GM19035 (cell line): ENCODE results near the gene DIS3L2.
"Not testable (repeated sequence)": the region's sequence is repeated elsewhere in the genome, so short reads cannot be mapped to it uniquely, and the experiment has no call there.

ENCODE experiments used
- ATAC-seq: cut with Tn5 transposase; IDR thresholded peaks from one replicate; pipeline ENCODE4 v1.9.1; 2021; ENCODE audit not compliant: unreplicated experiment

The DIS3L2 gene

GRCh38 chr2:232111551-232111950 lies 150.0 kb downstream of the DIS3L2 start:
- ATAC-seq: no peak

- ATAC-seq: no peak
These were observed 152.3 kb downstream of the DIS3L2 start for GRCh38 chr2:232113821-232114220.

- ATAC-seq: not testable (repeated sequence)
These were observed 154.3 kb downstream of the DIS3L2 start for GRCh38 chr2:232115728-232116361.

- no peak for ATAC-seq
These were observed 155.3 kb downstream of the DIS3L2 start for GRCh38 chr2:232116852-232117251.

- ATAC-seq: no peak
These were observed 155.9 kb downstream of the DIS3L2 start for GRCh38 chr2:232117413-232117812.

- ATAC-seq: no peak
These were observed 159.4 kb downstream of the DIS3L2 start for GRCh38 chr2:232120911-232121310.

- no peak for ATAC-seq
These were observed 162.8 kb downstream of the DIS3L2 start for GRCh38 chr2:232124309-232124708.

GRCh38 chr2:232126301-232127099 lies 165.0 kb downstream of the DIS3L2 start:
- no peak for ATAC-seq

- no peak for ATAC-seq
These were observed 168.0 kb downstream of the DIS3L2 start for GRCh38 chr2:232129483-232129882.

GRCh38 chr2:232132181-232132580 lies 170.7 kb downstream of the DIS3L2 start:
- no peak for ATAC-seq

- no peak for ATAC-seq
These were observed 171.6 kb downstream of the DIS3L2 start for GRCh38 chr2:232133078-232133477.

- ATAC-seq: no peak
These were observed 173.4 kb downstream of the DIS3L2 start for GRCh38 chr2:232134939-232135338.

- no peak for ATAC-seq
These were observed 176.0 kb downstream of the DIS3L2 start for GRCh38 chr2:232137356-232138147.

GRCh38 chr2:232138441-232138840 lies 176.9 kb downstream of the DIS3L2 start:
- ATAC-seq: no peak

- no peak for ATAC-seq
These were observed 177.7 kb downstream of the DIS3L2 start for GRCh38 chr2:232139171-232139594.

GRCh38 chr2:232139786-232140562 lies 178.5 kb downstream of the DIS3L2 start:
- no peak for ATAC-seq

- no peak for ATAC-seq
These were observed 180.1 kb downstream of the DIS3L2 start for GRCh38 chr2:232141591-232141990.

- no peak for ATAC-seq
These were observed 180.5 kb downstream of the DIS3L2 start for GRCh38 chr2:232142049-232142448.

GRCh38 chr2:232142502-232142901 lies 181.0 kb downstream of the DIS3L2 start:
- no peak for ATAC-seq

- ATAC-seq: no peak
These were observed 184.8 kb downstream of the DIS3L2 start for GRCh38 chr2:232146294-232146693.
